Astrocyte of the cerebellum (primary cell): ENCODE measurements around the gene GHDC.

Source experiments
- DNase-seq: peaks from one replicate; pipeline ENCODE4 v3.0.0-alpha.2; 2011; ENCODE audit warnings: low read depth
- H3K4me3 ChIP-seq: 2 replicates; pipeline ENCODE4 v1.5.1; 2011; ENCODE audit warnings: mild to moderate bottlenecking, low read depth, low read length, moderate library complexity
- CTCF ChIP-seq: IDR thresholded peaks from 2 replicates; pipeline ENCODE4 v1.5.1; 2012; ENCODE audit warnings: low read length, low read depth, moderate library complexity, mild to moderate bottlenecking; ENCODE audit errors: missing control alignments
- in situ Hi-C: cut with HindIII; loops from 2 replicates; pipeline ENCODE4 v1.10.0; 2017; ENCODE audit warnings: low sequenced_read_pairs

GHDC gene

DNA sequence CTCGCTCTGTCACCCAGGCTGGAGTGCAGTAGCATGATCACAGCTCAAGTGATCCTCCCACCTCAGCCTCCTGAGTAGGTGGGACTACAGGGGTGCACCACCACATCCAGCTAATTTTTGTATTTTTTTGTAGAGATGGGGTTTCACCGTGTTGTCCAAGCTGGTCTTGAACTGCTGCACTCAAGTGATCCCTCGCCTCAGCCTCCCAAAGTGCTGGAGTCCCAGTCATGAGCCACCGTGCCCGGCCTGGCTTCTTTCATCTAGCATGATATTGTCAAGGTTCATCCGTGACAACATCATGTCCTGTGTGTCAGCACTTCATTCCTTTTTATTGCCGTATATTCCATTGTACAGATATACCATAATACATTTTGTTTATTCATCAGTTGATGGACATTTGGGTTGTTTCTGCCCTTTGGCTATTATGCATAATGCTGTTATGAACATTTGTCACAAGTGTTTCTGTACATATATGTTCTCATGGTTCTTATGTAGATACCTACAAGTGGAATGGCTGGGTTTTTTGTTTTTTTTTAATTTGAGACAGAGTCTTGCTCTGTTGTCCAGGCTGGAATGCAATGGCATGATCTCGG is 3.4 kb upstream of the GHDC start:
- no peak for TF ChIP-seq CTCF
- H3K4me3 ChIP-seq, result no peak overlapping the region
- in situ Hi-C loops, result no loop called here
- DNase-seq, result no peak

DNA sequence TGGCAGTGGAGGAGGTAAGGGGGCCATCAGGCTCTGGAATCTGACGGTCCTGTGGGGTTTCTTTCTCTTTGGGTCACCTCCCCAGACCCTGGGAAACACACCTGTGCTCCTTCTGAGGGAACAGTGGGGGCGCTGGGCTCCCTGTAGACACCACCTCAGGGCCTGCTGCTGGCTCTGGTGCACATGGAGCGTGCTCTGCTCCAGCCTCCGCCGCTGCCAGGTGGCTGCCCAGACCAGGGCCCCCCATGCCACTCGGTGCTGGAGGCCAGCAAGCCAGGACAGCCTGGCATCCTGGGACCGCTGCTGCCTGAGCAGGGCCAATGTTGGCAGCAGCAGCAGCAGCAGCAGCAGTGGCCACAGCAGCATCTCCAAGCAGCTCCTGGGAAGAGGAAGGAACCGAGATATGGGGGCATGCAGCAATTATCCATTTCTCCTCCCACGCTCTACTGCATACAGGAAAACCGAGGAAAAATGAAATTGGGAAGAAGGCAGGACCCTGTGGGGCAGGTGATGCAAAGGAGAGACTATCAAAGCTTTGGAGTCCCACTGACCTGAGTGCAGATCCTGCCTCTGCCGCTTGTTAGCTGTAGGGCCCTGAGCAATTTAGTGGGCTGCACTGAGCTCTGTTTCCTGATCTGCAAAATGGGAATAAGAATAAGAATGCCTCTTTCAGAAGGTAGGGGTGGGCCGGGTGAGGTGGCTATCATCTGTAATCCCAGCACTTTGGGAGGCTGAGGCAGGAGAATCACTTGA is 902 bp downstream of the GHDC start:
- in situ Hi-C loops, result no loop called here
- peak overlapping the region; percentile 48 for H3K4me3 ChIP-seq

GRCh38 chr17:42192189-42193126 is 1.8 kb downstream of the GHDC start:
- DNase-seq, result no peak
- in situ Hi-C loops, result no loop called here
- TF ChIP-seq CTCF, result no peak
- no peak overlapping the region for H3K4me3 ChIP-seq

More for the DNA sequence above, 902 bp downstream of the GHDC start:
- TF ChIP-seq CTCF, result no peak
- DNase-seq, result no peak

DNA sequence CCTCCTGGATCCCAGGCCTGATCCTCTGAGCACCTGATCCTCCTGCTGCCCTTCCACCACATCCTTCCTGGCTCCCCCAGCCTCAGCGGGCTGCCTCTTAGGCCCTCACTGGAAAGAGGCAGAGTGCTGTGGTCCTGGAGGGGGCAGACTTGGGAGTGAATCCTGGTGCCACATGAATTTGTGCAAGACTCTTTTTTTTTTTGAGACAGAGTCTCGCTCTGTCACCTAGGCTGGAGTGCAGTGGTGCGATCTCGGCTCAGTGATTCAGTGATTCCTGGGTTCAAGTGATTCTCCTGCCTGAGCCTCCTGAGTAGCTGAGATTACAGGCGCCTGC is 3.1 kb downstream of the GHDC start:
- DNase-seq, result no peak
- TF ChIP-seq CTCF, result no peak
- H3K4me3 ChIP-seq, result no peak overlapping the region
- in situ Hi-C loops, result no loop called here

DNA sequence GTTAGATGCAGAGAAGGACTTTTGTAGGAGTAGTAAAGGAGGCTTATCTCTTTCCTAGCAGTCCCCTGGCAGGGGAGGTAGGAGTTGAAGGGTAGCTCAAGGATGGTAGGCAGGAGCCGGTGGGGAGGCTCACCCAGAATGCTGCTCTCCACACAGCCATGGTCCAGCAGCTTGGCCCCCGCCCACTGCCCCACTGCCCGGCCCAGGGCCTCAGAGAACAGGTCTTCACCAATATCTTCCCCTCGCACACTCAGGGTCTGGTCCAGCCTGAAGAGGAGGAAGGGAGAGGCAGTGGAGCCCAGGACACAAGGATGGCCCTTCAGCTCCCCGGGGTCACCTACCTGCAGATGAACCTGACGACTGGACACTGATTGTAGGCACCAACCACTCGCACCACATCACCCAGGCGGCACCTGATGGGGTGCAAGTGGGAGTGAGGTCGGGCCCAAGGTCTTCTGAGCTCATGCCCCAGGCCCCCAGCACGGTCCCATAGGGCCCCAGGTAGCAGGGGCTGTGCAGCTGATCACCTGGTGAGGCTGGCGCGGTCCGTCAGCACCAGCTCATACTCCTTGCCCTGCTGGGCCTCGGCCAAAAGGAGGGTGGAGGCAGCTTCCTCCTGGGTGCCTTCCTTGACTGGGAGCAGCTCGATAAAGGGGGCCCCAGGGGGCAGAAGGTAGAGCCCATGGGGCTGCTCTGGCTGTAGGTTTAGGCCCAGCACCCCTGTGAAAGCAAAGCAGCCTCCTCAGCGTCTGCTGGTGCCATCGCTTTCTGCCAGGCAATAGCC is 3.6 kb downstream of the GHDC start:
- in situ Hi-C loops, result no loop called here
- TF ChIP-seq CTCF, result no peak
- no peak overlapping the region for H3K4me3 ChIP-seq
- no peak for DNase-seq

GRCh38 chr17:42189651-42189965 is 4.7 kb downstream of the GHDC start:
- in situ Hi-C loops, result no loop called here
- no peak for DNase-seq
- TF ChIP-seq CTCF, result no peak
- no peak overlapping the region for H3K4me3 ChIP-seq
